Activated CD4-positive, alpha-beta T cell treated with anti-CD3 and anti-CD28 coated beads, Interleukin-2, amount 10 ng/mL, durations not matched to agents 24 days and 14 days (primary cell): ENCODE data around the gene E2F7. TPM values are rescaled to one million over a fixed set of nuclear protein-coding genes. Genes with fewer than 3 reads are reported as not detected.
"Not testable (repeated sequence)": the region's sequence is repeated elsewhere in the genome, so short reads cannot be mapped to it uniquely, and the experiment has no call there.

Experiments
- DNase-seq: peaks from one replicate; pipeline ENCODE4 v3.0.0; 2022
- H3K27ac Mint-ChIP-seq: one replicate; pipeline ENCODE4 v1.8.0; 2022; ENCODE audit warnings: mild to moderate bottlenecking, mixed read lengths
- H3K27me3 Mint-ChIP-seq: one replicate; pipeline ENCODE4 v1.8.0; 2022; ENCODE audit warnings: mixed read lengths
- H3K36me3 Mint-ChIP-seq: one replicate; pipeline ENCODE4 v1.8.0; 2022; ENCODE audit warnings: low read depth, mild to moderate bottlenecking, mixed read lengths
- H3K4me1 Mint-ChIP-seq: one replicate; pipeline ENCODE4 v1.8.0; 2021; ENCODE audit warnings: mixed read lengths
- H3K4me3 Mint-ChIP-seq: one replicate; pipeline ENCODE4 v1.8.0; 2022; ENCODE audit warnings: mild to moderate bottlenecking, moderate library complexity, mixed read lengths
- H3K9me3 Mint-ChIP-seq: one replicate; pipeline ENCODE4 v1.8.0; 2021; ENCODE audit warnings: mixed read lengths
- intact Hi-C: fragments of 100-400 bp; cut with micrococcal nuclease; formaldehyde crosslinking; loops from one replicate; pipeline ENCODE4 v1.15.1; 2023
- total RNA-seq: library from RNA; stranded (reverse); gene quantifications from 2 replicates; pipeline ENCODE4 v1.2.3, GENCODE V29; 2022

Gene E2F7
- total RNA-seq, 1 donor from 2014 or later: 16.8 TPM

GRCh38 chr12:77082021-77082420, 16.7 kb upstream of the E2F7 start:
- Mint-ChIP-seq H3K27ac (no peak overlapping the region), H3K9me3 (peaks cover 3% of the 10 kb centered on the region), H3K36me3 (no peaks in the 10 kb centered on the region), H3K27me3 (peaks cover 8% of the 10 kb centered on the region), H3K4me3 (no peak overlapping the region), H3K4me1 (no peaks in the 10 kb centered on the region)
- DNase-seq: no peak
- intact Hi-C loops: no loop called here

GRCh38 chr12:77079631-77080030, 14.3 kb upstream of the E2F7 start:
- Mint-ChIP-seq H3K9me3 (no peaks in the 10 kb centered on the region), H3K4me3 (no peak overlapping the region), H3K27me3 (peaks cover 11% of the 10 kb centered on the region), H3K4me1 (no peaks in the 10 kb centered on the region), H3K36me3 (no peaks in the 10 kb centered on the region), H3K27ac (no peak overlapping the region)
- DNase-seq: no peak
- intact Hi-C loops: no loop called here

GRCh38 chr12:77078231-77078630, 12.9 kb upstream of the E2F7 start:
- intact Hi-C loops: no loop called here
- Mint-ChIP-seq H3K4me1 (no peaks in the 10 kb centered on the region), H3K4me3 (no peak overlapping the region), H3K27ac (no peak overlapping the region), H3K36me3 (no peaks in the 10 kb centered on the region), H3K9me3 (no peaks in the 10 kb centered on the region), H3K27me3 (peaks cover 9% of the 10 kb centered on the region)
- no peak for DNase-seq

- intact Hi-C loops: no loop called here
- no peaks in the 10 kb centered on the region for H3K4me1 Mint-ChIP-seq
- no peaks in the 10 kb centered on the region for H3K9me3 Mint-ChIP-seq
- no peak for DNase-seq
- no peak overlapping the region for H3K27ac Mint-ChIP-seq
- H3K4me3 Mint-ChIP-seq: no peak overlapping the region
- peaks cover 12% of the 10 kb centered on the region for H3K27me3 Mint-ChIP-seq
- no peaks in the 10 kb centered on the region for H3K36me3 Mint-ChIP-seq
Measured at GRCh38 chr12:77076886-77077285, 11.5 kb upstream of the E2F7 start.

GRCh38 chr12:77073894-77074293, 8.5 kb upstream of the E2F7 start:
- H3K9me3 Mint-ChIP-seq, H3K4me1 Mint-ChIP-seq, intact Hi-C loops, H3K4me3 Mint-ChIP-seq, H3K27ac Mint-ChIP-seq, DNase-seq, H3K36me3 Mint-ChIP-seq: not testable (repeated sequence)
- peaks cover 17% of the 10 kb centered on the region for H3K27me3 Mint-ChIP-seq

- no peak for DNase-seq
- no peaks in the 10 kb centered on the region for H3K36me3 Mint-ChIP-seq
- intact Hi-C loops: no loop called here
- H3K4me1 Mint-ChIP-seq: peaks cover 2% of the 10 kb centered on the region
- H3K27me3 Mint-ChIP-seq: peaks cover 21% of the 10 kb centered on the region
- no peak overlapping the region for H3K27ac Mint-ChIP-seq
- H3K4me3 Mint-ChIP-seq: no peak overlapping the region
- H3K9me3 Mint-ChIP-seq: no peaks in the 10 kb centered on the region
Measured at GRCh38 chr12:77072833-77073495, 7.6 kb upstream of the E2F7 start.

GRCh38 chr12:77070800-77071449, 5.6 kb upstream of the E2F7 start:
- Mint-ChIP-seq H3K4me1 (peaks cover 4% of the 10 kb centered on the region), H3K9me3 (no peaks in the 10 kb centered on the region), H3K36me3 (no peaks in the 10 kb centered on the region), H3K27me3 (peaks cover 23% of the 10 kb centered on the region), H3K27ac (no peak overlapping the region), H3K4me3 (no peak overlapping the region)
- peak; percentile 37 for DNase-seq
- intact Hi-C loops: no loop called here

GRCh38 chr12:77070382-77070781, 5.0 kb upstream of the E2F7 start:
- peak; percentile 56 for DNase-seq
- no peak overlapping the region for H3K4me3 Mint-ChIP-seq
- intact Hi-C loops: no loop called here
- H3K36me3 Mint-ChIP-seq: no peaks in the 10 kb centered on the region
- H3K9me3 Mint-ChIP-seq: no peaks in the 10 kb centered on the region
- H3K4me1 Mint-ChIP-seq: peaks cover 4% of the 10 kb centered on the region
- H3K27me3 Mint-ChIP-seq: peaks cover 23% of the 10 kb centered on the region
- no peak overlapping the region for H3K27ac Mint-ChIP-seq

- H3K4me3 Mint-ChIP-seq: peak overlapping the region; percentile 90
- H3K4me1 Mint-ChIP-seq: peaks cover 38% of the 10 kb centered on the region
- peaks cover 14% of the 10 kb centered on the region for H3K27me3 Mint-ChIP-seq
- peaks cover 30% of the 10 kb centered on the region for H3K36me3 Mint-ChIP-seq
- DNase-seq: peak; percentile 80
- no peaks in the 10 kb centered on the region for H3K9me3 Mint-ChIP-seq
- intact Hi-C loops: loop anchor here (1.0 to 5.0 kb wide), 3 partner anchors 16 to 506 kb away; partner anchors contain the start of genes OSBPL8 and ZDHHC17
- peak overlapping the region; percentile 80 for H3K27ac Mint-ChIP-seq
Measured at GRCh38 chr12:77064896-77065360, 441 bp downstream of the E2F7 start.

- Mint-ChIP-seq H3K27me3 (peaks cover 2% of the 10 kb centered on the region), H3K4me3 (peak overlapping the region; percentile 36), H3K36me3 (peaks cover 44% of the 10 kb centered on the region), H3K27ac (no peak overlapping the region), H3K4me1 (peaks cover 41% of the 10 kb centered on the region), H3K9me3 (no peaks in the 10 kb centered on the region)
- DNase-seq: peak; percentile 52
- intact Hi-C loops: no loop called here
Measured at GRCh38 chr12:77062846-77063461, 2.4 kb downstream of the E2F7 start.

GRCh38 chr12:77062396-77062795, 3.0 kb downstream of the E2F7 start:
- DNase-seq: peak; percentile 36
- Mint-ChIP-seq H3K27ac (no peak overlapping the region), H3K36me3 (peaks cover 47% of the 10 kb centered on the region), H3K27me3 (no peaks in the 10 kb centered on the region), H3K4me1 (peaks cover 41% of the 10 kb centered on the region), H3K9me3 (no peaks in the 10 kb centered on the region), H3K4me3 (no peak overlapping the region)
- intact Hi-C loops: no loop called here

GRCh38 chr12:77060883-77061240, 4.5 kb downstream of the E2F7 start:
- Mint-ChIP-seq H3K27ac (no peak overlapping the region), H3K4me1 (peaks cover 41% of the 10 kb centered on the region), H3K36me3 (peaks cover 54% of the 10 kb centered on the region), H3K4me3 (no peak overlapping the region), H3K9me3 (no peaks in the 10 kb centered on the region), H3K27me3 (no peaks in the 10 kb centered on the region)
- intact Hi-C loops: no loop called here
- no peak for DNase-seq

GRCh38 chr12:77060136-77060882, 5.1 kb downstream of the E2F7 start:
- Mint-ChIP-seq H3K4me3 (no peak overlapping the region), H3K27me3 (no peaks in the 10 kb centered on the region), H3K4me1 (peaks cover 41% of the 10 kb centered on the region), H3K9me3 (no peaks in the 10 kb centered on the region), H3K27ac (peak overlapping the region; percentile 3), H3K36me3 (peaks cover 55% of the 10 kb centered on the region)
- intact Hi-C loops: no loop called here
- DNase-seq: peak; percentile 51

GRCh38 chr12:77058740-77059139, 6.6 kb downstream of the E2F7 start:
- no peak for DNase-seq
- Mint-ChIP-seq H3K4me3 (no peak overlapping the region), H3K27ac (no peak overlapping the region), H3K36me3 (peaks cover 56% of the 10 kb centered on the region), H3K9me3 (no peaks in the 10 kb centered on the region), H3K4me1 (peaks cover 34% of the 10 kb centered on the region), H3K27me3 (no peaks in the 10 kb centered on the region)
- intact Hi-C loops: no loop called here
